Measurements from ENCODE around the gene USP37. TPM values are rescaled to one million over a fixed set of nuclear protein-coding genes. Genes with fewer than 3 reads are reported as not detected.

The USP37 gene
- total RNA-seq, 1 donor from 2014 or later = 17.8 TPM

DNA sequence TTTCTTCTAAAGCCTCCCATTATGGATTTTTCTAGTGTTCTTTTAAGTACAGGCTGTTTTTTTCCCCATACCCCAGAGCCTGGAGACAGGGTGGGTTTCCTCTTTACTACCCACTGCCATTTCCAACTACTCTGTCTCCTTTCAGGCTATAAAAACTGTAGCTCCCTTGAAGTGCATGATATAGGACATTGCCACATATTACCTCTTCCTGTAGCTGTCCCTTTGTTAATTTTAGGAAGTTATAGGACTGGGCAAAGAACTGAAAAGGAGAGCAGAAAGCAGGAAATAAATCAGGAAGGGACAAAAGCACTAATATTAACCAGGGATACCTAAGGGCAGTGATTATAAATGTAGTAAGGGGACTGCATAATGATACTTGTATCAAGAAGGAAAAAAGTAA, 95.2 kb downstream of the USP37 start:
- peaks cover 4% of the 10 kb centered on the region for H3K4me1 Mint-ChIP-seq
- H3K27me3 Mint-ChIP-seq (ENCODE audit: low read depth) = no peaks in the 10 kb centered on the region
- H3K36me3 Mint-ChIP-seq = peaks cover 8% of the 10 kb centered on the region
- H3K4me3 Mint-ChIP-seq = no peak overlapping the region
- no peaks in the 10 kb centered on the region for H3K9me3 Mint-ChIP-seq
- TF ChIP-seq CTCF (IDR thresholded peaks at IDR 0.05; ENCODE audit: unreplicated experiment) = no peak
- no peak for DNase-seq (ENCODE audit: low spot score in 2 of 2, unreplicated experiment in 2 of 2)
- no peak overlapping the region for H3K27ac Mint-ChIP-seq

- no peak for TF ChIP-seq CTCF (IDR thresholded peaks at IDR 0.05; ENCODE audit: unreplicated experiment)
- no peak for DNase-seq (ENCODE audit: low spot score in 2 of 2, unreplicated experiment in 2 of 2)
- Mint-ChIP-seq H3K27ac (no peak overlapping the region), H3K9me3 (no peaks in the 10 kb centered on the region), H3K4me3 (no peak overlapping the region), H3K4me1 (no peaks in the 10 kb centered on the region), H3K27me3 (ENCODE audit: low read depth) (no peaks in the 10 kb centered on the region), H3K36me3 (peaks cover 7% of the 10 kb centered on the region)
Measured at GRCh38 chr2:218471982-218472381, 96.2 kb downstream of the USP37 start.

DNA sequence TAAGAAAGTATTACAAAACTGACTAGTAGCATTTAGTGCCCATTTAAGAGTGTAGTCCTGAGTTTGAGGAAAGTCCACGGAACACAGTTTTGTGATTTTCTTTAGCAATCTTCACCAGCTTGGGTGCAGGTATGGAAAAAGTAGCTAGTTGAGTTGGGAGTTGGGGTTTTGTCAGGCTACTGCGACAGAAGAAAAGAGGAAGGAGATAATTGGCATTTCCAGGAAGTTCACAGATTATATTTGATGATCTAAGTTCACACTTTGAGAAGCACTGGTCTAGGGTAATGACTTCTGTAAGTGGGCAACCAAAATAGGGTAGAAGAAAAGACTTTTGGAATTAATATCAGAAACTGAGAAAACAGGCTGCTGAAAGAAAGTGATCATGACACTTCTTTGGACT, 97.1 kb downstream of the USP37 start:
- Mint-ChIP-seq H3K27me3 (ENCODE audit: low read depth) (no peaks in the 10 kb centered on the region), H3K36me3 (peaks cover 7% of the 10 kb centered on the region), H3K4me1 (no peaks in the 10 kb centered on the region), H3K27ac (no peak overlapping the region), H3K9me3 (no peaks in the 10 kb centered on the region), H3K4me3 (no peak overlapping the region)
- no peak for TF ChIP-seq CTCF (IDR thresholded peaks at IDR 0.05; ENCODE audit: unreplicated experiment)
- DNase-seq (ENCODE audit: low spot score in 2 of 2, unreplicated experiment in 2 of 2) = no peak

DNA sequence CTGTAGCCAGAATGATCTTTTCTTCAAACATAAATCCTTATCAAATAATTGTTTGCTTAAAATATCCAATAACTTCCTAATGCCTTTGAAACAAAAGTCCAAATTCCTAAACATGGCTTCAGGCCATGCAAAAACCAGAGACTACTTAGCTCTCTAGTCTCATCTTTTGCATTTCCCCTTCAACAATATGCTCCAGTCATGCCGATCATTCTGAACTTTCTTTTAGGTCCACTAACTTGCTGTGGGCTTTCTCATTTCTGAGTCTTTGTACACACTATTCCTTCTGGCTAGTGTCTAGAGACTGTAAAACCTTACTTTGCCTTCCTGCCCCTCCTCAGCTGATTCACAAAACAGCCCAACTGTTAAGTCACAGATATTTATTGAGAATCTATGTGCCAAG, 97.7 kb downstream of the USP37 start:
- H3K4me1 Mint-ChIP-seq = no peaks in the 10 kb centered on the region
- H3K9me3 Mint-ChIP-seq = no peaks in the 10 kb centered on the region
- no peaks in the 10 kb centered on the region for H3K27me3 Mint-ChIP-seq (ENCODE audit: low read depth)
- DNase-seq (ENCODE audit: low spot score in 2 of 2, unreplicated experiment in 2 of 2) = no peak
- H3K36me3 Mint-ChIP-seq = peaks cover 7% of the 10 kb centered on the region
- H3K4me3 Mint-ChIP-seq = no peak overlapping the region
- no peak for TF ChIP-seq CTCF (IDR thresholded peaks at IDR 0.05; ENCODE audit: unreplicated experiment)
- no peak overlapping the region for H3K27ac Mint-ChIP-seq

DNA sequence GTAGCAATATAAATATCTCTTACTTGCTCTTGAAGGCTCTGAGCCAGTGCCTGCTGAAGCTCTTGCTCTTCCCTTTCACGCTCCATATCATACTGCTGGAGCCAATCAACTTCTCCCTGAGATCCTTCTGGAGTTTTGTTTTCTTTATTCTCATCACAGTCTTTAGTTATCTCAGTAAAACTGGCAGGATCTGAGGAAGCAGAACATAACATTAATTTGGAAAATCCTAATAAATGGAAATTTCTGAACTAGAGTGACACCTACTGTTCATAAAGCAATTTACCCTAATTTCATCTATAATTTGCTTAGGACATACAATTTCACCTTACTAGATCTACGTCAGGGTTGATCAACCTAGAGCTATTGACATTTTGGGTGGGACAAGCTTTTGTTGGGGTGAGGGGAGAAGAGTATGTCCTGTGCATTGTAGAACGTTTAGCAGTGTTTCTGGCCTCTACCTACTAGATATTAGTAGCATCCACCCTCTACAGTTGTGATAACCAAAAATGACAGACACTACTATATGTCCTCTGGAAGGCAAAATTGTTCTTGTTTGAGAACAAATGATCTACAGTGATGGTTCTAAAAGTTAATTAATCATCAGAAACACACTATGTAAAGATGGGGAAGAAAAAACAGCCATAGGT, 102.0 kb downstream of the USP37 start:
- Mint-ChIP-seq H3K36me3 (peaks cover 21% of the 10 kb centered on the region), H3K9me3 (no peaks in the 10 kb centered on the region), H3K27ac (no peak overlapping the region), H3K4me1 (no peaks in the 10 kb centered on the region), H3K27me3 (ENCODE audit: low read depth) (no peaks in the 10 kb centered on the region), H3K4me3 (no peak overlapping the region)
- no peak for DNase-seq (ENCODE audit: low spot score in 2 of 2, unreplicated experiment in 2 of 2)
- TF ChIP-seq CTCF (IDR thresholded peaks at IDR 0.05; ENCODE audit: unreplicated experiment) = peak; percentile 34

DNA sequence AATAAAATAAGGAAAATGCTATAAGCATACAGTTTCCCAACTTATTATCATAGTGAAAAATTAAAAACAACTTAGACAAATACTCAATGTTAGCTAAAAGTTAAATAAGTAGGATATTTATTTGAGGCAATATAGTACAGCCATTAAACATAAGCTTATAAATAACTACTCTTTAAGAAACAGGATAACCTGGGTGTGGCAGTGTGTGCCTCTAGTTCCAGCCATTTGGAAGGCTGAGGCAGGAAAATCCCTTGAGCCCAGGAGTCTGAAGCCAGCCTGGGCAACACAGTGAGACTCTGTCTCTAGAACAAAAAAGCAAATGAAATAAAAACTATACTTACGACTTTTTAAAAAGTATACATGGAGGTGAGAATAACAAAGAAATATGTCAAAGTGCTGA, 109.6 kb downstream of the USP37 start:
- Mint-ChIP-seq H3K4me1 (no peaks in the 10 kb centered on the region), H3K4me3 (no peak overlapping the region), H3K36me3 (peaks cover 31% of the 10 kb centered on the region), H3K27me3 (ENCODE audit: low read depth) (no peaks in the 10 kb centered on the region), H3K27ac (no peak overlapping the region), H3K9me3 (no peaks in the 10 kb centered on the region)
- no peak for DNase-seq (ENCODE audit: low spot score in 2 of 2, unreplicated experiment in 2 of 2)
- no peak for TF ChIP-seq CTCF (IDR thresholded peaks at IDR 0.05; ENCODE audit: unreplicated experiment)
